Lower leg skin (tissue), 3 donors: ENCODE measurements around the gene CAMSAP2.

Experiments used
- CTCF ChIP-seq, 3 donors: fragments of 450-650 bp; IDR thresholded peaks; one replicate each; pipeline ENCODE4 v1.5.1; 2016; ENCODE audit warnings: antibody characterized with exemption in 3 of 3, mild to moderate bottlenecking in 3 of 3, moderate library complexity in 2 of 3
- POLR2A ChIP-seq, 2 donors: fragments of 450-650 bp; IDR thresholded peaks; one replicate each; pipeline ENCODE4 v1.6.1; 2016 to 2017; ENCODE audit warnings: antibody characterized with exemption in 2 of 2, mild to moderate bottlenecking in 1 of 2, moderate library complexity in 1 of 2

- TF ChIP-seq CTCF (IDR thresholded peaks at IDR 0.05) (no peak), POLR2A (IDR thresholded peaks at IDR 0.05) (no peak)
Observed at GRCh38 chr1:200729863-200730262, 8.8 kb upstream of the CAMSAP2 start.
